HTERT RPE-1 (cell line): ENCODE results near the gene TBCD.
"Not testable (repeated sequence)": the region's sequence is repeated elsewhere in the genome, so short reads cannot be mapped to it uniquely, and the experiment has no call there.

ENCODE experiments used
- in situ Hi-C: fragments of 300-500 bp; cut with MboI; formaldehyde crosslinking; loops from 4 replicates; pipeline ENCODE4 v1.14.3; 2020; ENCODE audit warnings: low sequenced_read_pairs

TBCD gene

GRCh38 chr17:82964451-82964850 lies 212.6 kb downstream of the TBCD start:
- in situ Hi-C loops: not testable (repeated sequence)

GRCh38 chr17:82964851-82965341 lies 213.0 kb downstream of the TBCD start:
- in situ Hi-C loops: no loop called here

GRCh38 chr17:82965371-82965770 lies 213.5 kb downstream of the TBCD start:
- in situ Hi-C loops: no loop called here

DNA sequence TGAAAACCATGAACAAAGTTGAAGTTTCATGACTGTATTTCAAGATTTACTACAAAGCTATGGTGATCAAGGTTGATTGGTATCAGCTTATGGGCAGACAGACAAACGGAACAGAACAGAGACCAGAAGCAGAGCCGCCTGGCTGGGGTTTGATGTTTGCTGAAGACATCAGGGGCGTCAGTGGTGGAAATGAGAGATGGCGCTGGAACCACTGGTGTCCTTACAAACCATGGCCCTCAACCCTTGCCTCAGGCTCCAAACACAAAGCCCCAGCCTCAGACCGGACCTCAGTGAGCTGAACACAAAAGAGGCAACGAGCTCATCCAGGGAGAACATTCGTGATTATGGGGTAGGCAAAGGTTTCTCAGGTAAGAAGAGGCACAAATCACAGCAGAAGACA lies 214.6 kb downstream of the TBCD start:
- in situ Hi-C loops: no loop called here

GRCh38 chr17:82967268-82968032 lies 215.6 kb downstream of the TBCD start:
- in situ Hi-C loops: no loop called here

DNA sequence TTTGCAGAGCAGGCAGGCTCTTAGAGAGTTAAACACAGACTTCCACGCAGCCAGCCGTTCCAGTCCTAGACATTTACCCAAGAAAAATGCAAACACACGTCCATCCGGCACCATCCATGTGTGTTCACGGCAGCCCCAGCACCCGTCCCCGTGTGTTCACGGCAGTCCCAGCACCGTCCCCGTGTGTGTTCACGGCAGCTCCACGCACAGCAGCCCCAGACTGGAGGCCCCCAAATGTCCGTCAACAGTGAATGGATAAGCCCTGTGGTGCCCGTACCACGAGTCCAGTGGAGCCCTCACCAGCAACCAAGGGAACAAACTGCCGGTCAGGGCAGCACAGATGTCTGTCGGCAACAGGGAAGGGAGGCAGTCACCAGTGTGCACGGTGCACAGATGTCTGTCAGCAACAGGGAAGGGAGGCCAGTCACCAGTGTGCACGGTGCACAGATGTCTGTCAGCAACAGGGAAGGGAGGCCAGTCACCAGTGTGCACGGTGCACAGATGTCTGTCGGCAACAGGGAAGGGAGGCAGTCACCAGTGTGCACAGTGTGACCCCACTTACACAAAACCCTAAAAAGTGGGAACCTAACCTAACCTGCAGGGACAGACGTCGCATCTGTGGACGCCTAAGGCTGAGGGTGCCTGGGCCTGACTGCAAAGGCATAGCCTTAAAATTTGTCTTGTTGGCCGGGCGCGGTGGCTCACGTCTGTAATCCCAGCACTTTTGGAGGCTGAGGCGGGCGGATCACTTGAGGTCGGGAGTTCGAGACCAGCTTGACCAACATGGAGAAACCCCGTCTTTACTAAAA lies 216.4 kb downstream of the TBCD start:
- in situ Hi-C loops: not testable (repeated sequence)

GRCh38 chr17:82970067-82970466 lies 218.2 kb downstream of the TBCD start:
- in situ Hi-C loops: no loop called here

- in situ Hi-C loops: no loop called here
Observed at GRCh38 chr17:82970818-82971590, 219.1 kb downstream of the TBCD start.

DNA sequence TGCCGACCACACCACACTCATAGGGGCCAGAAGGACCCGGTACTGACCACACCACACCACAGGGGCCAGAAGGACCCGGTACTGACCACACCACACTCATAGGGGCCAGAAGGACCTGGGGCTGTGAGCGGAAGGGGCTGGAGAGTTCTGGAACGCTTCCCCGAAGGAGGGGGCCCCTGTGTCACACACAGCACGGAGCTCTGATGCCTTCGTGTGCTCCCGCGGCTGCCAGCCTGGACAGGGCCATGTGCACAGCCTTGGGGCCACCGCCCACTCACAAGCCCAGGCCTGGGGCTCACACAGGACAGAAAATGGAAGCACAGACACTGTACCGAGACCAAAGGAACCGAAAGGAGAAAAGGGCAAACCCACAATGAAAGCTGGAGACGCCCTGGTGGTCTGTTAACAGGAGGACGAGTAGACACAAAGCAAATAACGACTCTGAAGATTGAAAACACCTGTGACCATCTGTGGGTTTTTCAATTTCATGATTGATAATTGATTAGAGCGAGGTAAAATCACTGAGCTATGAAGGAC lies 221.0 kb downstream of the TBCD start:
- in situ Hi-C loops: no loop called here

DNA sequence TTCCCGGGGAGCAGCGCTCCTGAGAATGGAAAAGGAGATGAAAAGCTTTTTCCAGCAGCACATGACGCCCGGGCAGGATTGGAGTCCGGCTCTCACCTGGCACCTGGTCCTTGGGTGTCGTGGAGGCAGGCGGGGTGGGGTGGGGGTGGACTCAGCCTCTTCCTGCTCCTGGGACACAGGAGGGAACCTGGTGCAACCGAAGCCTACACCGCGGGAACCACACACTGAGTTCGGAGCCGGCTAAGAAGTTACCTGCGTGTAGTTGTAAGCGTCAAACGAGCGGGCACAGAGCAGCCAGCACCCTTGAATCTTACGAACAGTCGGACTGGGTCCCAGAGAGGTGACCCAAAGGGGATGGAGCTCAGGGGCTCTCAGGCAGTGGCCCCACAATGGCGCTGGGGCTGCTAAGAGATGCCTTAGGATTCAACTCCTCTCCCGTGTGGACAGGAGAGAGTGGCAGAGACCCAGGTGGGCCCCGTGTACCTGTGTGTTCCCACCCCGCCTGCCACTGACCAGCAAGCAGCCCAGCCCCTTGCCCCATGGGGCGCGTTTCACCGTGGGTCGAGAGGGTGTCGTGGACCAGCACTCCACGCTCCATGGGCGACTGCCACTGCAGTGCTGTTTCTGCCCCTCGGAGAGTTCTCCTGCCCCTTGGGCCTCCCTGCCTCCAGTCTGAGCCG lies 221.7 kb downstream of the TBCD start:
- in situ Hi-C loops: no loop called here

DNA sequence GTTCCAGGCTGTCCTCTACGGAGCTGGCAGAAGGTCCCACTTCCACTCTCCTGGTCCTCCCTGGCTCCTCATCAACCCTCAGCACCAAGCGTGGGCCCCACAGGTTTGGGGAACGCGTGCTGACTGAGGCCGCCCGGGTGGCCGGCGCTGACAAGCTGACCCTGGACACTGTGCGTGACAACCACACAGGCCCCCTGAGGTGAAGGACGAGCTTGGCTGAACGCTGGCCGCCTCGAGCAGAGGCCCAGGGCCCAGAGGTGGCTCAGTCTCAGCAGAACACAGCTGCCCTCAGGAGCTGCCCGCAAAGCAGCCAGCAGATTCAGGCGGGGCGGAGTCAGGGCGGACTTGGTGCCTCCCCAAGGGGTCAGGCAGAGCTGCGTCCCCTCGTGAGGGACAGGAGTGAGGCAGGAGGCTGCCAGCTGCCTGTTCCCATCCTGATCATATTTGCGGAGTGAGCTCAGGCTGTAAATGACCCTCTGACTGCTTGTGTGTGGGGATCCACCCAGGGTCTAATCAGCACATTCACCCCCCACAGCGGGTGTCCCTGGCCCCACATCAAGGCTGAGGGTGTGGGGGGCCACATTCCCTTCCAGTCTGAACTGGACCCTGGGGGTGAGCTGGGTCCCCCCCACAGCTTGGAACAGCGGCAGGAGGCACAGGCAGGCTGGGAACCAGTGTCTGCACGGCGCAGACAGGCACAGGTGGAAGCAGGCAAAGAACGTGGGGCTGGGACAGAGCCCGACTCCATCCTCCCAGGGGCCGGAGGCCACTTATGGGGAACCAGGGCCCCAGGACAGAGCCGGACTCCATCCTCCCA lies 222.5 kb downstream of the TBCD start:
- in situ Hi-C loops: no loop called here

DNA sequence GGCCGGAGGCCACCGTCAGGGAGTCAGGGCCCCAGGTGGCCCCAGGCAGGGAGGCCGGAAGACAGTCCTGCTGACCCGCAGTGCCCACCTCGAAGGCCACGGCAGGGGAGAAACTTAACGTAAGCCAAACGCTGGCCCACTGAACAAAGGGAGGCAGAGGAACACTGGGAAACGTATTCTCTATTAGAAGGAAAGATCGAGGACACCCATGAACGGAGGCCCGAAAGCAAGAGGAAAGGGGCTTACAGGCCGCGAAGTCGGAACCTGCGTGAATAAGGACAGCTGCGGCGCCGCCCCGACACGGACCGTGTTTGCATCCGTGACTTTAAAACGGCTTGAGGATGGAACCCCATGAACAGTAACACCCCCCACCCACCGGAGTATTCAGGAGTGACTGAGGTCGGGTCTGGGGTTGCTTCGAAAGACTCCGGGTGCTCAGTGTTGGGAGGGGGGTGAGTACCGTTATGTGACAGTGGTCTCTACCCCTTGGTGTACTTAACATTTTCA lies 225.2 kb downstream of the TBCD start:
- in situ Hi-C loops: no loop called here

- in situ Hi-C loops: no loop called here
Observed at GRCh38 chr17:82977606-82978005, 225.7 kb downstream of the TBCD start.

DNA sequence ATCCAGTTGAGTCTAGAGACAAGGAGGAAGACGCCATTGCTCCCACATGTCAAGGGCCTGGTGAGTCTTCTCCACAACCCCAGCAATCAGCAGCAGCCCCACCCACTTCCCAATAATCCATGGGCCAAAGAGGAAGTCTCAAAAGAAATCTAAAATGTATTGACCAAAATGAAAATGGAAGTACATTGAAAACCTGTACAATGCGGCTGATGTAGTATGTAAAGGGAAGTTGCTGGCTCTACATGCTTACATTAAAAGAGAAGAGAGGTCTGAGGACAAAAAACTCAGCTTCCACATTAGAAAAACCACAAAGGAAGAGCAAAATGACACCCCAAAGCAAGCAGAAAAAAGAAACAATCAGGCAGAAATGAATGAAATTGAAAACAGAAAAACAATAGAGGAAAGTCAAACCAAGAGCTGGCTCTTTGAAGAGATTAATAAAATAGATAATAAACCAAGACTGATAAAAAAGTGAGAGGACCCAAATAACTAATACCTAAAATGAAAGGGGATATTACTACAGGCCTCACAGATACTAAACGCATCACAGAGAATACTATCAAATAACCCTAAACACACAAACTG lies 227.0 kb downstream of the TBCD start:
- in situ Hi-C loops: no loop called here

DNA sequence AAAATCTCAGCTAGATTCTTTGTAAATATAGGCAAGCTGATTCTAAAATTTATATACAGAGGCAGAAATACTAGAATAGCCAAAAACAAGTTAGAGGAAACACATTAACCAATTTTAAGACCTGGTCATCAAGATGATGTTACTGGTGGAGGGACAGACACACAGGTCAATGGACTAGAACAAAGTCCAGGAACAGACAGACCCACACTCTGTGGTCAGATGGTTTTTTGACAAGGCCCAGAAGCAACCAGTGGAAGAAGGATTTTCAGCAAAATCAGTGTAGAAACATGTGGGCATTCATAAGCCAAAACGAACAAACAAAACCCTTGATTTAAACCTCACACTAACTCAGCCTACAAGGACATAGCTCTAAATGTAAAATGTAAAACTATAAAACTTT lies 227.9 kb downstream of the TBCD start:
- in situ Hi-C loops: no loop called here

GRCh38 chr17:82980632-82981031 lies 228.8 kb downstream of the TBCD start:
- in situ Hi-C loops: no loop called here

GRCh38 chr17:82981141-82981730 lies 229.4 kb downstream of the TBCD start:
- in situ Hi-C loops: no loop called here

DNA sequence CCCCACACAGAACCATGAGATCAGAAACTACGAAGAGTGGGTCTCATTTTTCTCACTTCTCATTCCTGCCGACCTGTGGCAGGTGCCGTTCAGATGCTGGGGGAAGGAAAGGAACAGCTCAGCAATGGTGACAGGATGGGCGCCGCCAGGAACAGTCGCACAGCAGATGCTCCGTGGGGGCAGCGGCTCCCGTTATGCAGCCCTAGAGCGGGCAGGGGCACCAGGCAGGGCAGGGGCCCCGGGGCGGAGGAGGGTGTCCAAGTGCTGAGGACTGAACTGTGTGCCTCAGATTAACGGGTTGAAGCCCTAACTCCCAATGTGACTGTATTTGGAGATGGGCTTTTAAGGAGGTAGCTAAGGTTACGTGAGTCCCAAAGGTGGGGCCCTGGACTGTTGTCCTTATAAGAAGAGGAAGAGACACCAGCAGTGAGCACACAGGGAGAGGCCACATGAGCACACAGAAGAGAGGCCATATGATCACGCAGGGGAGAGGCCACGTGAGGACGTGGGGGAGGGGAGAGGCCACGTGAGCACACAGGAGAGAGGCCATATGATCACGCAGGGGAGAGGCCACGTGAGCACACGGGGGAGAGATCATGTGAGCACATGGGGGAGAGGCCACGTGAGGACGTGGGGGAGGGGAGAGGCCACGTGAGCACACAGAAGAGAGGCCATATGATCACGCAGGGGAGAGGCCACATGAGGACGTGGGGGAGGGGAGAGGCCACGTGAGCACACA lies 231.8 kb downstream of the TBCD start:
- in situ Hi-C loops: no loop called here
